ENCODE results near the gene HOXC9. TPM values are rescaled to one million over a fixed set of nuclear protein-coding genes. Genes with fewer than 3 reads are reported as not detected.

The HOXC9 gene
- total RNA-seq, 1 donor from 2014 or later, result not detected

DNA sequence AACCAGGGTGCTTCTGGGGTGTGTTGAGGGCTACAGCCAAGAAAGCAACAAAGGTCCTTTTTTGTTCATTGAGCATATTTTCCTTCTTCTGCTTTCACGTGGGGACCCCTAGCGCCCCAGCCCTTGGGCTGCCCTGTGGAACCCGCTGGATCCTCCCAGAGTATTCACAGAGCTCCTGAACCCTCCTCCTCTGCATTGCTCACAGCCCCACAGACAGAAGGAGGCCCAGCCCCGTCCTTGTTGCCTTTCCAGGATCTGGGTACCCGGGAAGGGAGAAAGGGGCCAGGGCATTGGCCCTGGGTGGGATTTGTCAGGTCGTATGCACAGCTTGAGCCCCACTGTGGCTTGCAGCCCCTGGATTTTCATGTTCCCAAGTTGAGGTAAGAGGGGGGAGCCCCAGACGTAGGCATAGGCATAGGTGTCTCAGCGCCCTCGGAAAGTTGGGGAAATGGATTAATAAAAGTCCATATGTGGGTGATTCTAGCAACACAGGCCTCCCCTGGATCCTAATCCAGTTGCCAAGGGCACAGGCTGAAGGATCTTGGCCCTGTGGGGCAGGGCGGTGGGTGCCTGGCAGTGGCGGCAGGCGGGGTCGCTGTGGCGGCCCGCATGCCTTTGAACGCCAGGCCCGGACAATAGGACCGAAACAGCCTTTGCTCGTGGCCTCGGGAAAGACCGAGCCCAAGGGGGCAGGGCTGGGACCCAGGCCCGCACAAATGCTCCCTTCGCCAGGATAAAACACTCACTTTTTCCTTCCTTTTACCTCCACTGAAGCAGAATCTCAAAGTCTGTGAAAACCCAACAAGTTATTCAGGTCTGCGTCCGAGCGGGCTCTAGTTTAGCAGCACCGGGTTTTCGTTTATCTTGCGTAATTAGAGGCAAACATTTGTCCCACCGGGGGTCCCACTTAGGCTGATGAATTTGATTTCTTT, 18.1 kb upstream of the HOXC9 start:
- Mint-ChIP-seq H3K4me1 (ENCODE audit: low read depth) (no peaks in the 10 kb centered on the region), H3K9me3 (ENCODE audit: low read depth) (no peaks in the 10 kb centered on the region), H3K27me3 (ENCODE audit: low read depth) (peaks cover 89% of the 10 kb centered on the region), H3K4me3 (ENCODE audit: unreplicated experiment) (no peak overlapping the region), H3K36me3 (ENCODE audit: low read depth) (peaks cover 3% of the 10 kb centered on the region), H3K27ac (ENCODE audit: unreplicated experiment) (no peak overlapping the region)
- TF ChIP-seq, protein P1, sequence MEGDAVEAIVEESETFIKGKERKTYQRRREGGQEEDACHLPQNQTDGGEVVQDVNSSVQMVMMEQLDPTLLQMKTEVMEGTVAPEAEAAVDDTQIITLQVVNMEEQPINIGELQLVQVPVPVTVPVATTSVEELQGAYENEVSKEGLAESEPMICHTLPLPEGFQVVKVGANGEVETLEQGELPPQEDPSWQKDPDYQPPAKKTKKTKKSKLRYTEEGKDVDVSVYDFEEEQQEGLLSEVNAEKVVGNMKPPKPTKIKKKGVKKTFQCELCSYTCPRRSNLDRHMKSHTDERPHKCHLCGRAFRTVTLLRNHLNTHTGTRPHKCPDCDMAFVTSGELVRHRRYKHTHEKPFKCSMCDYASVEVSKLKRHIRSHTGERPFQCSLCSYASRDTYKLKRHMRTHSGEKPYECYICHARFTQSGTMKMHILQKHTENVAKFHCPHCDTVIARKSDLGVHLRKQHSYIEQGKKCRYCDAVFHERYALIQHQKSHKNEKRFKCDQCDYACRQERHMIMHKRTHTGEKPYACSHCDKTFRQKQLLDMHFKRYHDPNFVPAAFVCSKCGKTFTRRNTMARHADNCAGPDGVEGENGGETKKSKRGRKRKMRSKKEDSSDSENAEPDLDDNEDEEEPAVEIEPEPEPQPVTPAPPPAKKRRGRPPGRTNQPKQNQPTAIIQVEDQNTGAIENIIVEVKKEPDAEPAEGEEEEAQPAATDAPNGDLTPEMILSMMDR (IDR thresholded peaks at IDR 0.05), result no peak
- no peak for DNase-seq (ENCODE audit: low spot score)

DNA sequence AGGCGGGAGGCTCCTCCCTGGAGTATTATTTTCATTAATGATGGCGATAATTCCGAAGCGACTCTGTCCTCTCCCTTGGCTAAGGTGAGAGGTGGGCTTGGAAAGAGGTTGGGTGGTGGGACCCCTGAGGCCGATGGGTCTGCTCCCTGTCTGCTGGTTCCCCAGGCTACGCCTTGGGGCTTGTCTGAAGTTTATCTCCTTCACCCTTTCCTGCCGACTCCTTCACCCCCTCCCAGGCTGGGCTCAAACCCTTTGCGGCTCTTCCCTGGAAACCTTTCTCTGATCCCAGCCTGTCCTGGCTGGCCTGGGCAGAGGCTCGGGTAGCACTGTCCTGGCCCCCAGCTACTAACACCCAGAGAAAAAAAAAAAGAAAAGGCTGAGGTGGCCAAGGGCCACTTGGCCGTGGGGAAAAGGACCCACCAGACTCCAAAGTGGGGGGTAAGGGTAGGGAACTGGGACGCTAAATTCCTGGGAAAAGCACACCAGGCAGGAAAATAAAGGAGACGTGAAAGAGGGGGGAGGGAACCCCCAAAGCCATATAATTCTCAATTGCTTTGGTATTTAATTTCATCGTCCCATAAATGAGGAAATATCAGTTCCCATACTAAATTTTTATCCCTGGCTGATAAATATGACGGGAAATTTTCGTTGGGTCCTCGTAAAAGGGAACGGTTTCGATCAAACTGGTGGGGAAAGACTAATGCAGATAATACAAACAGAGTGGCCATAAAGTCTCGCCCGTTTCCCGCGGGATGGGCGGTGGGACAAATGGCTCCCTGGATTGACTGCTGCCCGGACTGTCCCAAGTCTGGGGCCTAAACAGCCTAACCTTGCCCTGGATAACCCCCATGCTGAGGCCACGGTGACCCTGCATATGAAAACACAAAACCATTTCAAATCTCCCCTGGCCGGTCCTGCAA, 17.1 kb upstream of the HOXC9 start:
- no peak for DNase-seq (ENCODE audit: low spot score)
- no peak overlapping the region for H3K27ac Mint-ChIP-seq (ENCODE audit: unreplicated experiment)
- TF ChIP-seq, protein P1 (IDR thresholded peaks at IDR 0.05), result no peak
- no peaks in the 10 kb centered on the region for H3K4me1 Mint-ChIP-seq (ENCODE audit: low read depth)
- peaks cover 3% of the 10 kb centered on the region for H3K36me3 Mint-ChIP-seq (ENCODE audit: low read depth)
- peaks cover 90% of the 10 kb centered on the region for H3K27me3 Mint-ChIP-seq (ENCODE audit: low read depth)
- no peaks in the 10 kb centered on the region for H3K9me3 Mint-ChIP-seq (ENCODE audit: low read depth)
- H3K4me3 Mint-ChIP-seq (ENCODE audit: unreplicated experiment), result no peak overlapping the region

DNA sequence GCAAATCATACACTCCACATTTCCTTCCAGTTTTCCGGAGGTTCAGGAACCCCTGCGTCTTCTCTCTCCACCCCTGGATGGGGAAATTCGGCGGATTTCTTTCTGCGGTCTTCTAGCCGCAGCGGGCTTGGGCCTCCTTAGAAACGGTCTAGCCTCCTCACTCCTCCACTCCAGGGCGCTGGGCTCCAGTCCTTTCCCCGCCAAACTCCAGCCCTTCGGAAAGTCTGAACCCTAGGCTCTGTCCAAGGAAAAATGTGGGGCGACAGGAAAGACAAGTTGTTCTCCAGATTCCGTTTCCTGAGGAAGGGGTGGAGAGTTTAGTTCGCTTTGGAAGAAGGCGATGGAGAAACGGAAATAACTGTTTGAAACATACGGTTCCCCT, 16.4 kb upstream of the HOXC9 start:
- Mint-ChIP-seq H3K27ac (ENCODE audit: unreplicated experiment) (no peak overlapping the region), H3K36me3 (ENCODE audit: low read depth) (peaks cover 3% of the 10 kb centered on the region), H3K4me3 (ENCODE audit: unreplicated experiment) (no peak overlapping the region), H3K9me3 (ENCODE audit: low read depth) (no peaks in the 10 kb centered on the region), H3K4me1 (ENCODE audit: low read depth) (no peaks in the 10 kb centered on the region), H3K27me3 (ENCODE audit: low read depth) (peaks cover 91% of the 10 kb centered on the region)
- TF ChIP-seq, protein P1 (IDR thresholded peaks at IDR 0.05), result no peak
- no peak for DNase-seq (ENCODE audit: low spot score)

DNA sequence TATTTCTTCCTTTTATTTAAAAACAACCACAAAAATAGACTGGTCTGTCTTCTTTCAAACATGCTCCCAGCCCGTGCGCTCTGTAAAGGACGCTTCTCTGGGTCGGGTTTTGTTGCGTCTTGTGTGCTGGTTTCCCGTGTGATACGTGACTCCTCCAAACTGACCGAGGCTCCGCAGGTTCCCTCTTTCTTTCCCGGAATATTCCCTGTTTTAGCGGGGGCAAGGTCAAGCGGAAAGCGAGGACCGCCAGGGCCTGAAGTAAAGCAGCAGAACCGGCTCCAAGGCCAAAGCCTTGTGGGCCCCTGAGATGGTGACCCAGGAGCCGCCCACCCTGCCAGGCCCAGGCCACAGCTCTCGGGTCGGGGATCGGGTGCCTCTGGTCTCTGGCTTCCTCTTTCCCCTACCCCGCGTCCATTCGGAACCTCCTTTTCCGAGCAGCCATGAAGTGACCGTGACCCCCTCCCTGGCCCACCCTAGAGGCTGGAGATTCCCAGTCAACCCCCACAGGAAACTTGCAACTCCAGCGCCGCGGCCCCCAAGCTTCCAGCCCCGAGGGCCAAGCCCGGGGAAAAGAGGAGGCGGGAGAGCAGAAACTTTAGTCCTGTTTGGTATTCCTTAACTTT, 15.9 kb upstream of the HOXC9 start:
- TF ChIP-seq, protein P1 (IDR thresholded peaks at IDR 0.05), result no peak
- no peaks in the 10 kb centered on the region for H3K9me3 Mint-ChIP-seq (ENCODE audit: low read depth)
- peaks cover 3% of the 10 kb centered on the region for H3K36me3 Mint-ChIP-seq (ENCODE audit: low read depth)
- no peak overlapping the region for H3K4me3 Mint-ChIP-seq (ENCODE audit: unreplicated experiment)
- H3K4me1 Mint-ChIP-seq (ENCODE audit: low read depth), result no peaks in the 10 kb centered on the region
- DNase-seq (ENCODE audit: low spot score), result no peak
- no peak overlapping the region for H3K27ac Mint-ChIP-seq (ENCODE audit: unreplicated experiment)
- peaks cover 91% of the 10 kb centered on the region for H3K27me3 Mint-ChIP-seq (ENCODE audit: low read depth)

All from chondrocyte (in vitro differentiated cells).